CD4-positive, alpha-beta T cell (primary cell): ENCODE measurements around the gene KIF7. TPM values are rescaled to one million over a fixed set of nuclear protein-coding genes. Genes with fewer than 3 reads are reported as not detected.

ENCODE experiments used
- ATAC-seq: fragments of 200-7000 bp; cut with Tn5 transposase; one replicate; pipeline ENCODE4 v1.10.0; 2022; ENCODE audit warnings: mild to moderate bottlenecking; ENCODE audit not compliant: poor library complexity
- CTCF ChIA-PET: fragments of 350-600 bp; sonication (Branson Sonifier 250); formaldehyde crosslinking; loops from one replicate; lab custom pipeline; 2021; ENCODE audit warnings: antibody characterized with exemption, inconsistent platforms; lab: Charles Lee
- POLR2A ChIA-PET: fragments of 350-600 bp; sonication (Branson Sonifier 250); formaldehyde crosslinking; loops from one replicate; lab custom pipeline; 2021; ENCODE audit warnings: antibody characterized with exemption, inconsistent platforms; lab: Charles Lee
- DNase-seq, 14 experiments: peaks; one replicate each; pipeline ENCODE4 v3.0.0-alpha.2; 2013 to 2020; ENCODE audit warnings: mixed read lengths in 2 of 14
- H3K27ac ChIP-seq, 2 donors: one replicate each; pipeline versions ENCODE4 v1.5.1 to v1.7.0; 2013; ENCODE audit warnings: low read length in 2 of 2, low read depth in 1 of 2, mild to moderate bottlenecking in 1 of 2
- H3K27me3 ChIP-seq, 2 experiments: 1 replicate in 1 of 2; 2 replicates in 1 of 2; pipeline versions ENCODE4 v1.6.1 to v1.7.0; 2013; ENCODE audit warnings: low read length in 2 of 2, control low read depth in 1 of 2, mild to moderate bottlenecking in 1 of 2, moderate library complexity in 1 of 2; ENCODE audit not compliant: insufficient read depth in 2 of 2, control insufficient read depth in 1 of 2
- H3K36me3 ChIP-seq: one replicate; pipeline ENCODE4 v1.6.1; 2013; ENCODE audit warnings: low read length, control low read depth; ENCODE audit not compliant: insufficient read depth
- H3K4me1 ChIP-seq: one replicate; pipeline ENCODE4 v1.6.1; 2013; ENCODE audit warnings: low read length, control low read depth; ENCODE audit not compliant: insufficient read depth
- H3K4me3 ChIP-seq: one replicate; pipeline ENCODE4 v1.5.1; 2013; ENCODE audit warnings: mild to moderate bottlenecking, low read length, moderate library complexity
- H3K9me3 ChIP-seq, 2 experiments: 1 replicate in 1 of 2; 2 replicates in 1 of 2; pipeline versions ENCODE4 v1.6.1 to v1.7.0; 2013; ENCODE audit warnings: low read length in 2 of 2, mild to moderate bottlenecking in 2 of 2, control low read depth in 1 of 2, moderate library complexity in 1 of 2; ENCODE audit not compliant: control insufficient read depth in 1 of 2, insufficient read depth in 1 of 2
- H3K27ac Mint-ChIP-seq: one replicate; pipeline ENCODE4 v1.8.0; 2020; ENCODE audit warnings: mixed read lengths
- H3K27me3 Mint-ChIP-seq: one replicate; pipeline ENCODE4 v1.8.0; 2021; ENCODE audit warnings: mixed read lengths
- H3K36me3 Mint-ChIP-seq: one replicate; pipeline ENCODE4 v1.8.0; 2021; ENCODE audit warnings: low read depth, mixed read lengths
- H3K4me1 Mint-ChIP-seq: one replicate; pipeline ENCODE4 v1.8.0; 2021; ENCODE audit warnings: low read depth, mixed read lengths
- H3K4me3 Mint-ChIP-seq: one replicate; pipeline ENCODE4 v1.8.0; 2020; ENCODE audit warnings: mild to moderate bottlenecking, mixed read lengths
- H3K9me3 Mint-ChIP-seq: one replicate; pipeline ENCODE4 v1.8.0; 2020; ENCODE audit warnings: mixed read lengths
- intact Hi-C, 2 experiments: fragments of 100-400 bp; cut with DNase I in 1 of 2; cut with micrococcal nuclease in 1 of 2; formaldehyde crosslinking; loops; one replicate each; pipeline versions ENCODE4 v1.15.1 to v1.9.0; 2023 to 2025; cut with DNase I, micrococcal nuclease
- total RNA-seq, 174 experiments: library from RNA in 2 of 174; stranded (reverse) in 2 of 174; gene quantifications; one replicate each; pipeline ENCODE4 v1.2.3 and lab custom pipeline; 2021 to 2026
- TF ChIP-seq, protein P1 (sequence below): fragments of 200-600 bp; IDR thresholded peaks from one replicate; pipeline ENCODE4 v1.8.0; 2022; ENCODE audit warnings: antibody characterized with exemption, mild to moderate bottlenecking

The KIF7 gene
- total RNA-seq, 2 experiments from 2014 or later = 0.08 to 0.20 TPM

DNA sequence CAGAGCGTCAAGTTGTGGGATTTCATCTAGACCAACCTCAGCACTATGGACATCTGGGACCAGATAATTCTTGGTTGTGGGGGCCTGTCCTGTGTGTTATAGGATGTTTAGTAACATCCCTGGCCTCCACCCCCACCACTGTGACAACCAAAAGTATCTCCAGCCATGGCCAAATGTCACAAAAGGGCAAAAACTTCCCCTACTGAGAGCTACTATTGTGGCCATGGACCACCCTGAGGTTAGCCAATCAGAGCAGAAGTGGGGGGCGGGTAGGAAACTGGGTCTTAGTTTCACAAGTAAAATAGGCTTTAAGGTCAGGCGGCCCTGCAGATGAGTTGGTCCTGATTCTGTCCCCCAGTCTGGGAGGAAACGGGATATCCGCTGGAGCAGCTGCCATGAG lies 25.4 kb downstream of the KIF7 start:
- no peak for DNase-seq
- ChIA-PET POLR2A (no interaction called here), CTCF (no interaction called here)
- H3K27me3 ChIP-seq = no peaks in the 10 kb centered on the region
- Mint-ChIP-seq H3K27ac (no peak overlapping the region), H3K9me3 (no peaks in the 10 kb centered on the region), H3K27me3 (no peaks in the 10 kb centered on the region), H3K4me1 (no peaks in the 10 kb centered on the region), H3K4me3 (no peak overlapping the region), H3K36me3 (no peaks in the 10 kb centered on the region)
- TF ChIP-seq, protein P1, sequence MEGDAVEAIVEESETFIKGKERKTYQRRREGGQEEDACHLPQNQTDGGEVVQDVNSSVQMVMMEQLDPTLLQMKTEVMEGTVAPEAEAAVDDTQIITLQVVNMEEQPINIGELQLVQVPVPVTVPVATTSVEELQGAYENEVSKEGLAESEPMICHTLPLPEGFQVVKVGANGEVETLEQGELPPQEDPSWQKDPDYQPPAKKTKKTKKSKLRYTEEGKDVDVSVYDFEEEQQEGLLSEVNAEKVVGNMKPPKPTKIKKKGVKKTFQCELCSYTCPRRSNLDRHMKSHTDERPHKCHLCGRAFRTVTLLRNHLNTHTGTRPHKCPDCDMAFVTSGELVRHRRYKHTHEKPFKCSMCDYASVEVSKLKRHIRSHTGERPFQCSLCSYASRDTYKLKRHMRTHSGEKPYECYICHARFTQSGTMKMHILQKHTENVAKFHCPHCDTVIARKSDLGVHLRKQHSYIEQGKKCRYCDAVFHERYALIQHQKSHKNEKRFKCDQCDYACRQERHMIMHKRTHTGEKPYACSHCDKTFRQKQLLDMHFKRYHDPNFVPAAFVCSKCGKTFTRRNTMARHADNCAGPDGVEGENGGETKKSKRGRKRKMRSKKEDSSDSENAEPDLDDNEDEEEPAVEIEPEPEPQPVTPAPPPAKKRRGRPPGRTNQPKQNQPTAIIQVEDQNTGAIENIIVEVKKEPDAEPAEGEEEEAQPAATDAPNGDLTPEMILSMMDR = no peak
- H3K36me3 ChIP-seq = no peaks in the 10 kb centered on the region
- ATAC-seq = no peak
- H3K4me1 ChIP-seq = no peaks in the 10 kb centered on the region
- no peak overlapping the region for H3K4me3 ChIP-seq
- H3K27ac ChIP-seq = no peak overlapping the region
- intact Hi-C loops = no loop called here
- peaks cover 0 to 20% of the 10 kb centered on the region in 2 experiments for H3K9me3 ChIP-seq

DNA sequence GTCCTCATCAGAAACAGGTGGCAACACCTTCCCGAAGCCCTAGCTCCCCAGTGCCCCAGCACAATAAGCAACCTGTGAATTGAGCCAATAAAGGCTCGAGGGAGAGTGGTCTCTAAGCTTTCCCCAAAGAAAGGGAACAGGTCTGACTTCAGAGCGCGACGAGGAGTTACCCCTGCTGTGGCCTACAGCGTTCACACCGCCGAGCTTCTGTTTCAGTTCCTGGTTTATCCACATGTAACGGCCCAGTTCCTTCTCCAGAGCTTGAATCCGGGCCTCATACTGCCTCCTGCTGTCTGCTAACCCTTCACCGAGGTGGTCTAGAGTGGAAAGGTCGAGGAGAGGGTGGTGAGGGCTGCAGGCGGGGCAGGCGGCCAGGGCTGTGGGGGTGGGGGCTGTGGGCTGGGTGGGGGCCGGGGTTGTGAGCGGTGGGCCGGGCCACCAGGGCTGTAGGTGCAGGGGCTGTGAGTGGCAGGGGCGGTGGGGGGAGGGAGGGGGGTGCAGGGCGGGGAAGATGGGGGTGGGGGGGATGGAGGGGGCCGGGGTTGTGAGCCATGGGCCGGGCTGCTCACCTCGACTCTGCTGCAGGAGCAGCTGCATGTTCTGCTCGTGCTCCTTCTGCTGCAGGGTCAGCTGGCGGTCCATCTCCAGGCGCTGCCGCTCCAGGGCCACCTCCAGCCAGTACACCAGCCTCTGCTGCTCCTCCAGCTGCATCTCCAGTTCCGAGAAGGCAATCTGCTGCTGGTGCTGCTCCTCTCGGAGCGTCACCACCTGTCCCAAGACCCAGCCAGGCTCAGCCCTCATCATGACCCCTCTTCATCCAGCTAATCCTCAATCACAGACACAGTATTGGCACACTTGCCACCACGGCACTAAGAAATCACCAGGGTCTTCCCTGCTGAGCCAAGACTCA lies 26.2 kb downstream of the KIF7 start:
- ATAC-seq = no peak
- CTCF ChIA-PET = no interaction called here
- DNase-seq = no peak
- no peak overlapping the region for H3K4me3 ChIP-seq
- Mint-ChIP-seq H3K36me3 (no peaks in the 10 kb centered on the region), H3K27me3 (no peaks in the 10 kb centered on the region), H3K4me1 (no peaks in the 10 kb centered on the region), H3K27ac (no peak overlapping the region), H3K9me3 (no peaks in the 10 kb centered on the region), H3K4me3 (no peak overlapping the region)
- no peaks in the 10 kb centered on the region for H3K36me3 ChIP-seq
- no peaks in the 10 kb centered on the region for H3K4me1 ChIP-seq
- H3K27ac ChIP-seq = no peak overlapping the region
- no peaks in the 10 kb centered on the region for H3K27me3 ChIP-seq
- peaks cover 0 to 14% of the 10 kb centered on the region in 2 experiments for H3K9me3 ChIP-seq
- POLR2A ChIA-PET = no interaction called here
- TF ChIP-seq, protein P1 = no peak
- intact Hi-C loops = no loop called here

DNA sequence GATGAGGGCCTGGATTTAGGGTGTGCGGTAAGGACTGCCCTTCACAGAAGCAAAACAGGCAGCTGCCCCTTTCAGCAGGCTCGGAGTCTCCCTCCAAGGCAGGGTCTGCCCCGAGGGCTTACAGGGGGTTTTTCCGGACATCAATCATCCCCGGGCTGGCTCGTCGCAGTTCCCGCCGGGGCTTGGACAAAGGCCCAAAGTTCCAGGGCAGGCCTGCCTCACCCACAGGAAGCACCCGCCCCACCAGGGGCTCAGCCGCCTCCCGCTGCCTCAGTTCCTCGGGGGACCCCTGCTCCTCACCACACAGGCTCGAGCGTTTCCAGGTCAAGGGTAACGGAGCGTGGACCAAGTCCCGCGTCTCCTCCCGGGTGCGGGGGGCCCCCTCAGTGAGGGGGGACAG lies 27.0 kb downstream of the KIF7 start:
- H3K9me3 Mint-ChIP-seq = no peaks in the 10 kb centered on the region
- H3K36me3 Mint-ChIP-seq = no peaks in the 10 kb centered on the region
- TF ChIP-seq, protein P1 = no peak
- ChIA-PET POLR2A (no interaction called here), CTCF (no interaction called here)
- Histone ChIP-seq H3K4me3 (no peak overlapping the region), H3K9me3 (peaks cover 0 to 7% of the 10 kb centered on the region in 2 experiments), H3K36me3 (no peaks in the 10 kb centered on the region), H3K4me1 (no peaks in the 10 kb centered on the region), H3K27me3 (no peaks in the 10 kb centered on the region), H3K27ac (no peak overlapping the region)
- H3K27ac Mint-ChIP-seq = no peak overlapping the region
- H3K27me3 Mint-ChIP-seq = no peaks in the 10 kb centered on the region
- DNase-seq = no peak
- no peak overlapping the region for H3K4me3 Mint-ChIP-seq
- no peaks in the 10 kb centered on the region for H3K4me1 Mint-ChIP-seq
- intact Hi-C loops = no loop called here
- ATAC-seq = no peak
